Measurements from ENCODE around the gene NR6A1. TPM values are rescaled to one million over a fixed set of nuclear protein-coding genes. Genes with fewer than 3 reads are reported as not detected.

The NR6A1 gene
- total RNA-seq, 1 donor from 2014 or later: 302 TPM

DNA sequence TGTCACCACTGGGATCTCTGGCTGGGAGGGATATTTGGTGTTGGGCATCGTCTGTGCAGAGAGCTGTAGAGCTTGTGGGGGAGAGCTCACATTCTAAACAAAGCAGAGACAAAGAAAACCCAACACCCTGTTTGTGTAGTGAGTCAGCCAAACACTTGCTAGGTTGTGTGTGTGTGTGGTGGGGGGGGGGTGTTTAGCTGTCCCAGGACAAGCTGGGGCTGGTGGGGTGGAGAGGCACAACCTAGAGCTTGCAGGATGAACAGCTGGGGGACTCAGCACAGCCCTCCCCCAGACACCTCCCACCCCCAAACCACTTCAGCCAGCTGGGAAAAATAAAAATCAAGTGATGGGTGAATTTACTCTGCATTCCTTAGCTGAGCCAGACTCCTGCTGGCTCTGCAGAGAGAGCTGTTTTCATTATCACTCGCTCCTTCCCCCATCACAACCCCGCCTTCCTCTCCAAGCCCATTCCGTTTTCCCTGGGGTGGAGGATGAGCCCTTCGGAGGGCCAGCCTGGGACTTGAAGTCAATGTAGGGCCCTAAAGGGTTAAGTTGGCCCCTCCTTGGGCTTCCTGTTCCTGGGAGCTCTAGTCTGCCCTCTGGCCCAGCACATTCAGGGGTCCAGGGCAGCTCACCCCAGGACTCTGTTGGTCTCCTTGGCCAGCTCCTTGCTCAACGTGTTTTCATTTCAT, 8.4 kb upstream of the NR6A1 start:
- H3K4me1 Mint-ChIP-seq: peaks cover 32% of the 10 kb centered on the region
- TF ChIP-seq, protein P1, sequence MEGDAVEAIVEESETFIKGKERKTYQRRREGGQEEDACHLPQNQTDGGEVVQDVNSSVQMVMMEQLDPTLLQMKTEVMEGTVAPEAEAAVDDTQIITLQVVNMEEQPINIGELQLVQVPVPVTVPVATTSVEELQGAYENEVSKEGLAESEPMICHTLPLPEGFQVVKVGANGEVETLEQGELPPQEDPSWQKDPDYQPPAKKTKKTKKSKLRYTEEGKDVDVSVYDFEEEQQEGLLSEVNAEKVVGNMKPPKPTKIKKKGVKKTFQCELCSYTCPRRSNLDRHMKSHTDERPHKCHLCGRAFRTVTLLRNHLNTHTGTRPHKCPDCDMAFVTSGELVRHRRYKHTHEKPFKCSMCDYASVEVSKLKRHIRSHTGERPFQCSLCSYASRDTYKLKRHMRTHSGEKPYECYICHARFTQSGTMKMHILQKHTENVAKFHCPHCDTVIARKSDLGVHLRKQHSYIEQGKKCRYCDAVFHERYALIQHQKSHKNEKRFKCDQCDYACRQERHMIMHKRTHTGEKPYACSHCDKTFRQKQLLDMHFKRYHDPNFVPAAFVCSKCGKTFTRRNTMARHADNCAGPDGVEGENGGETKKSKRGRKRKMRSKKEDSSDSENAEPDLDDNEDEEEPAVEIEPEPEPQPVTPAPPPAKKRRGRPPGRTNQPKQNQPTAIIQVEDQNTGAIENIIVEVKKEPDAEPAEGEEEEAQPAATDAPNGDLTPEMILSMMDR (IDR thresholded peaks at IDR 0.05): no peak
- no peak for TF ChIP-seq EZH2 (IDR thresholded peaks at IDR 0.05)
- TF ChIP-seq EZH2phosphoT487 (IDR thresholded peaks at IDR 0.05): no peak
- peak overlapping the region; percentile 53 for H3K27ac Mint-ChIP-seq
- no peaks in the 10 kb centered on the region for H3K36me3 Mint-ChIP-seq
- Histone ChIP-seq H3F3A (ENCODE audit: low read depth) (peaks cover 27% of the 10 kb centered on the region), H3K9me3 (ENCODE audit: low read depth) (no peaks in the 10 kb centered on the region), H3K79me2 (ENCODE audit: low read depth) (no peaks in the 10 kb centered on the region), H3K4me2 (peak overlapping the region; percentile 68), H4K20me1 (ENCODE audit: low read depth) (no peaks in the 10 kb centered on the region), H3K4me1 (peaks cover 17% of the 10 kb centered on the region), H2AFZ (replicated peaks) (peak overlapping the region; percentile 78), H3K36me3 (no peaks in the 10 kb centered on the region), H3K9ac (no peak overlapping the region), H3K27ac (no peak overlapping the region), H3K4me3 (peak overlapping the region; percentile 12), H3K27me3 (peaks cover 29% of the 10 kb centered on the region)
- peak overlapping the region; percentile 75 for H3K4me3 Mint-ChIP-seq
- no peaks in the 10 kb centered on the region for H3K9me3 Mint-ChIP-seq
- H3K27me3 Mint-ChIP-seq (ENCODE audit: insufficient read depth, low read depth): peaks cover 30% of the 10 kb centered on the region
- DNase-seq (ENCODE audit: low spot score): peak; percentile 69

DNA sequence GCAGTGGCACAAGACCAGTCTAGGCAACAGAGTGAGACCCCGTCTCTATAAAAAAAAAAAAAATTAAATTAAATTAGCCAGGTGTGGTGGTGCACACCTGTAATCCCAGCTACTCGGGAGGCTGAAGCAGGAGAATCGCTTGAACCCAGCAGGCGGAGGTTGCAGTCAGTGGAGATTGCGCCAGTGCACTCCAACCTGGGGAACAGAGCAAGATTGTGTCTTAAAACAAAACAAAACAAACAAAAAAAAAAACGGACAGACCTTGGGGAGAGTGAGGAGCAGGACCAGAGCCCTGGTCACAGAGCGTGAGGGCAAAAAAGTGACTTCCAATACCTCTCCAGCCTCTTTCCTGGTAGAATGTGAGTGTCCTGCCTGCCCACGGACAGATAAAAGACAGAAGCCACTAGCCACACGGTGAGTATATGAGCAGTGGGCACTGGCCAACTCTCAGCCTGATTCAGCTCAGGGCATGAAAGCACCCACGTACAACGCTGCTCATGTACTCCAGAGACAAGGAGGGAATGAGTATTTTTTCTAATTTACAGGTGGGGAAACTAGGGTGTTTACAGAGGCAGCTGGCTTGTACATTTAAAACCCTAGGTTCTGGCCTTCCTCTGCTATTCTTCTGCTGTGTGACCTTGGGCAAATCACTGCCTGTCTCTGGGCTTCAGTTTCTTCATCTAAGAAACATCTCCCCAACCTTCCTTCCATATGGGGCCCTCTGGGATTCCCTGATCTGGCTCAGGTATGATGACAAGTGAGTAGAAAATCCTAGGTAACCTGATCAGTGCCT, 7.7 kb upstream of the NR6A1 start:
- Histone ChIP-seq H3K27ac (no peak overlapping the region), H3K79me2 (ENCODE audit: low read depth) (no peaks in the 10 kb centered on the region), H3K9ac (no peak overlapping the region), H3K36me3 (no peaks in the 10 kb centered on the region), H3K9me3 (ENCODE audit: low read depth) (no peaks in the 10 kb centered on the region), H3F3A (ENCODE audit: low read depth) (peaks cover 28% of the 10 kb centered on the region), H4K20me1 (ENCODE audit: low read depth) (no peaks in the 10 kb centered on the region), H2AFZ (replicated peaks) (peak overlapping the region; percentile 78), H3K27me3 (peaks cover 29% of the 10 kb centered on the region), H3K4me3 (peak overlapping the region; percentile 12), H3K4me1 (peaks cover 17% of the 10 kb centered on the region), H3K4me2 (peak overlapping the region; percentile 68)
- H3K36me3 Mint-ChIP-seq: no peaks in the 10 kb centered on the region
- no peaks in the 10 kb centered on the region for H3K9me3 Mint-ChIP-seq
- no peak overlapping the region for H3K27ac Mint-ChIP-seq
- DNase-seq (ENCODE audit: low spot score): no peak
- peaks cover 38% of the 10 kb centered on the region for H3K4me1 Mint-ChIP-seq
- TF ChIP-seq EZH2 (IDR thresholded peaks at IDR 0.05) (no peak), EZH2phosphoT487 (IDR thresholded peaks at IDR 0.05) (no peak)
- TF ChIP-seq, protein P1 (IDR thresholded peaks at IDR 0.05): no peak
- H3K27me3 Mint-ChIP-seq (ENCODE audit: insufficient read depth, low read depth): peaks cover 31% of the 10 kb centered on the region
- H3K4me3 Mint-ChIP-seq: peak overlapping the region; percentile 54

DNA sequence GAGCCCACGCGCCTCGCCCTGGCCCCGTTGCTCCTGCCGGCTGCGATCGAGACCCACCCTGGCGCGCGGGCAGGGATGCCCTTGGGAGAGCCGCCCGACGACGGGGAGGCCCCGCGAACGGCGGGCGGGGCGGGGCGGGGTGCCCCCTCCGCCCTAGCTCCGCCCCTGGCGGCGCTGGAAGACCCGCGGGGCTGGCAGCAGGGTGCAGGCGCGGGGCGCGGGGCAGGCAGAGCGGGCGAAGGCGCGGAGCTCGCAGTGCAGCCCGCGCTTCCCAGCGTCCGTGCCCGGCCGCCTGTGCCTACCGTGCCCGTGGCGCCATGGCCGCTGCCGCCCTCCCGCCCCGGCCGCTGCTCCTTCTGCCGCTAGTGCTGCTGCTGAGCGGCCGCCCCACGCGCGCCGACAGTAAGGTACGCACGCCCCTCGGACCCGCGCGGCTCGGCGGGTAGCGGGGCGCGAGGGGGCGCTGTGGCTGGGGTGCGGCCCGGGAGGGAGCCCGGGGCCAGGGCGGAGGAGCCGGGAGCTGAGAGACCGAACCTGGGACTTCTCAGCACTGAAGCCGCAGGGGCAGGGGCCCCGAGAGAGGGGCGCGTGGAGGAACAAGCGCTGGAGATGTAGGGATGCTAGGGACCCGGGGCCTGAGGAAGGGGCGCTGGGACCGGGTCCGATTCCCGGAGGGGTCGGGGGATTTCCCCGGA, 6.0 kb upstream of the NR6A1 start, which contains the start of gene OLFML2A:
TSS of gene OLFML2A (plus strand) at position 180 of the 695 bp plus-strand sequence. CDS start at position 318, 138 bp downstream.
- H3K36me3 ChIP-seq: no peaks in the 10 kb centered on the region
- H3K9ac ChIP-seq: no peak within 1 kb of the TSS
- peak within 1 kb of the TSS; percentile 88 for H3K4me3 Mint-ChIP-seq
- no peaks in the 10 kb centered on the region for H3K9me3 Mint-ChIP-seq
- peak within 1 kb of the TSS; percentile 91 for H3K4me2 ChIP-seq
- no peak within 1 kb of the TSS for H3K27ac ChIP-seq
- H4K20me1 ChIP-seq (ENCODE audit: low read depth): no peaks in the 10 kb centered on the region
- TF ChIP-seq EZH2 (IDR thresholded peaks at IDR 0.05) (peak; percentile 73), EZH2phosphoT487 (IDR thresholded peaks at IDR 0.05) (peak; percentile 58)
- TF ChIP-seq, protein P1 (IDR thresholded peaks at IDR 0.05): peak; percentile 75
- H3K4me3 ChIP-seq: peak within 1 kb of the TSS; percentile 63
- no peaks in the 10 kb centered on the region for H3K9me3 ChIP-seq (ENCODE audit: low read depth)
- peaks cover 31% of the 10 kb centered on the region for H3K27me3 Mint-ChIP-seq (ENCODE audit: insufficient read depth, low read depth)
- H3K27me3 ChIP-seq: peaks cover 29% of the 10 kb centered on the region
- H3K27ac Mint-ChIP-seq: peak within 1 kb of the TSS; percentile 91
- no peaks in the 10 kb centered on the region for H3K79me2 ChIP-seq (ENCODE audit: low read depth)
- peaks cover 17% of the 10 kb centered on the region for H3K4me1 ChIP-seq
- H3K36me3 Mint-ChIP-seq: no peaks in the 10 kb centered on the region
- peaks cover 42% of the 10 kb centered on the region for H3K4me1 Mint-ChIP-seq
- peaks cover 31% of the 10 kb centered on the region for H3F3A ChIP-seq (ENCODE audit: low read depth)
- H2AFZ ChIP-seq (replicated peaks): peak within 1 kb of the TSS; percentile 90
- peak; percentile 78 for DNase-seq (ENCODE audit: low spot score)

All from neural progenitor cell (in vitro differentiated cells).